ENCODE measurements around the gene HDAC4.

HDAC4 gene

DNA sequence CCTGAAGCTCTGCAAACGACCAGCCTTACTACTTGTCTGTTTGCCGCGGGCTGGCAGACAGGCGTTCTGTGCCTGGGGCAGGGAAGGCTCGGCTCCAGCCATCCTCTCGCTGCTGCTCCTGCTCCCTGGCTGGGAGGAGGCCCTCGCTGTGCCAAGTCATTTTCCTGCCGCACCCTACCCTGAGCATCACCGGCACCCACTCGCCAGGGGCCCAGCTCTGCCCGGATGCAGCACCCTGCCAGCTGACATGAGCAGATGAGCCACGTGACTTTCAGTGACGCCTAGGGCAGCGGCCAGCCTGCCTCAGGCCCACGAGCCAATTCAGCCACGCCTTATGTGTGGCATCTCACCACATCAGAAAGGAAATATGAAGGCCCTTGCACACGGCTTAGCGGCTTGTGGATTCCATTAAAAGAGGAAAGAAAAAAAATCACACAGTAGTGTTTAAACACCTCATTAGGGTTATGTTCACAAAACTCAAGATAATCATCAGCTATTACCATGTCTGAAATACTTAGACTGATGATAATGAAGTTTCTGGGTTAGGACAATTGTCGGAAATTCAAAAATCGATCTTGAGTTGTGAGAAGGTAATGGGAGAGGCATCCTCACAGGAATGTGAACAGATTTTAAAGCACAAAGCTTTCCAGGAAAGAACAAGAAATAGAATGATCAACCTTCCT, 302.4 kb downstream of the HDAC4 start:
- Histone ChIP-seq H3K36me3 (replicated peaks) (no peaks in the 10 kb centered on the region), H3K27ac (no peak overlapping the region), H3K4me3 (ENCODE audit: low read depth, low read length) (no peak overlapping the region), H3K27me3 (replicated peaks) (no peaks in the 10 kb centered on the region)
- DNase-seq = no peak
- TF ChIP-seq, protein P1, sequence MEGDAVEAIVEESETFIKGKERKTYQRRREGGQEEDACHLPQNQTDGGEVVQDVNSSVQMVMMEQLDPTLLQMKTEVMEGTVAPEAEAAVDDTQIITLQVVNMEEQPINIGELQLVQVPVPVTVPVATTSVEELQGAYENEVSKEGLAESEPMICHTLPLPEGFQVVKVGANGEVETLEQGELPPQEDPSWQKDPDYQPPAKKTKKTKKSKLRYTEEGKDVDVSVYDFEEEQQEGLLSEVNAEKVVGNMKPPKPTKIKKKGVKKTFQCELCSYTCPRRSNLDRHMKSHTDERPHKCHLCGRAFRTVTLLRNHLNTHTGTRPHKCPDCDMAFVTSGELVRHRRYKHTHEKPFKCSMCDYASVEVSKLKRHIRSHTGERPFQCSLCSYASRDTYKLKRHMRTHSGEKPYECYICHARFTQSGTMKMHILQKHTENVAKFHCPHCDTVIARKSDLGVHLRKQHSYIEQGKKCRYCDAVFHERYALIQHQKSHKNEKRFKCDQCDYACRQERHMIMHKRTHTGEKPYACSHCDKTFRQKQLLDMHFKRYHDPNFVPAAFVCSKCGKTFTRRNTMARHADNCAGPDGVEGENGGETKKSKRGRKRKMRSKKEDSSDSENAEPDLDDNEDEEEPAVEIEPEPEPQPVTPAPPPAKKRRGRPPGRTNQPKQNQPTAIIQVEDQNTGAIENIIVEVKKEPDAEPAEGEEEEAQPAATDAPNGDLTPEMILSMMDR (IDR thresholded peaks at IDR 0.05; ENCODE audit: low read depth, low read length, missing control alignments) = no peak
- in situ Hi-C loops (cut with HindIII; ENCODE audit: low pct_ligation_motif_present, low sequenced_read_pairs) = no loop called here

DNA sequence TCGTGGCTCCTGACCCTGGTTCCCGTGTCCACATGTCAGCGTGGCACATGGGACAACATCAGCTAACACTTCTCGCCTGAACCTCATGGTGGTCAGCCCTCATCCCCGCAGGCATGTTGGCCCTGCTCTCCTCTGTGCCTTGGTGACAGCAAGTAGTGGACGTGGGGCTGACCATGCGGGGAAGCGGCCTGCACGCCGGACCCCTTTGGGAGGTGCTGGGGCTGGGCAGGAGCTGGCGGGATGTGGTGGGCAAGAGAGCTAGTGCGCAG, 303.5 kb downstream of the HDAC4 start:
- in situ Hi-C loops (cut with HindIII; ENCODE audit: low pct_ligation_motif_present, low sequenced_read_pairs) = no loop called here
- TF ChIP-seq, protein P1 (IDR thresholded peaks at IDR 0.05; ENCODE audit: low read depth, low read length, missing control alignments) = no peak
- no peak for DNase-seq
- no peaks in the 10 kb centered on the region for H3K36me3 ChIP-seq (replicated peaks)
- no peak overlapping the region for H3K4me3 ChIP-seq (ENCODE audit: low read depth, low read length)
- H3K27ac ChIP-seq = no peak overlapping the region
- H3K27me3 ChIP-seq (replicated peaks) = no peaks in the 10 kb centered on the region

DNA sequence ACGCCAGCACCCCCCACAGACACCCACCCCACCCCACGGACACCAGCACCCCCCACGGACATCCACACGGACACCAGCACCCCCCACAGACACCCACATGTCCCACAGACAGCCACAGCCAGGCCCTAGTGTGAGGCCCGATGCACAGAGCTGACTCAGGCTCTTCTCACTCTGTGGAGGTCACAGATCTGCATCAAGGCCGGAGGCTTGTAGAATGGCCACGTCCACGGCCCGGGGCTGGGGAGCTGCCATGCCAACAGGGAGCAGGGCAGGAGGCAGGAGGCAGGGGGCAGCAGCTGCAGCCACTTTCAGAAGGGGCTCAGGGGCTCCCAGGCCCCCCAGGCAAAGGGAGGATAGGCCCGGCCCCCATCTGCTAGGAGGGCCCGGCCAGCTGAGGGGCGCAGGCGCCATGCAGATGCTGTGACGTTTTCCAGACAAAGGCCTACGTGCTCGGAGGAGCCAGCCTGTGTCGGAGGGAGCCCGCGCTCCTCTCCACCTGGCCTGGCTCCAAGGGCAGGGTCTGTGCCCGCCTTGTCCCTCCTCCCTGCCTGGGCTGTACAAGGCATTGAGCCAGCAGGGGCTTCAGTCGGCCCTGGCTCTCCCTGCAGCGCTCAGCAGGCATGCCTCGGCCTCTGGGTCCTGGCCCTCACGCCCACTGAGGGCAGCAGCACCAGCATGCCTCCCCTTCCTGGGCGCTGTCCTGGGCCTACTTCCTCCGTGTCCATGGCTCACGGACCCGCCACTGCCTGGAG, 304.0 kb downstream of the HDAC4 start:
- in situ Hi-C loops (cut with HindIII; ENCODE audit: low pct_ligation_motif_present, low sequenced_read_pairs) = no loop called here
- no peak overlapping the region for H3K27ac ChIP-seq
- no peak overlapping the region for H3K4me3 ChIP-seq (ENCODE audit: low read depth, low read length)
- no peak for DNase-seq
- H3K36me3 ChIP-seq (replicated peaks) = no peaks in the 10 kb centered on the region
- no peaks in the 10 kb centered on the region for H3K27me3 ChIP-seq (replicated peaks)
- TF ChIP-seq, protein P1 (IDR thresholded peaks at IDR 0.05; ENCODE audit: low read depth, low read length, missing control alignments) = no peak

DNA sequence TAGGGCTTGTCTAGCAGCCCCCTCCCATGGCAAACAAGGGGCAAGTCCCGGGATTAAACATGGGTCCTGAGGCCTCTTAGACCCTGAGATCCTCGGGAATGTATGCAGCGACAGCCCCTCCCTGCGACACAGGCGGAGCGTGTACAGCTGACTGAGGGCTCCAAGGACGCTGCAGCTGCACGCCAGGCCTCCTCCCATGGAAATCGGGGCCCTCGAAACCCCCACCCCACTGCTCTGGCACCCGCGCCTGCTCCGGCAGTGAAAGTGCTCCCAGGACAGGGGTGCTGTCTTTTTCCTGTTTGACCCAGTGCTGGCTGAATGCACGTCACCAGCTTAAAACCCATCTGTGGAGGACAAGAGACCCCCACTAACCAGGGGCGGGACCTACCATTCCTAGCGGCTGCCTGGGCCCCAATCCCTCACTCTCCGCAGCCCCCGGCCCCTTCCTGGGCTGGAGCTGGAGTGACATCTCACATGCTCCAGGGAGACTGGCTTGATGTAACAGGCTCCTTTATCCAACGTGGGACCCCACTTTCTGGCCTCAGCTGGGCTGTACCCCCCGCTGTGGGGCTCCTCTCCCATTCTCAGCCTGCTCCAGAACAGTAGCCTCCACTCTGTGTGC, 305.2 kb downstream of the HDAC4 start:
- H3K27ac ChIP-seq = no peak overlapping the region
- DNase-seq = no peak
- in situ Hi-C loops (cut with HindIII; ENCODE audit: low pct_ligation_motif_present, low sequenced_read_pairs) = no loop called here
- H3K27me3 ChIP-seq (replicated peaks) = no peaks in the 10 kb centered on the region
- TF ChIP-seq, protein P1 (IDR thresholded peaks at IDR 0.05; ENCODE audit: low read depth, low read length, missing control alignments) = no peak
- no peaks in the 10 kb centered on the region for H3K36me3 ChIP-seq (replicated peaks)
- no peak overlapping the region for H3K4me3 ChIP-seq (ENCODE audit: low read depth, low read length)

DNA sequence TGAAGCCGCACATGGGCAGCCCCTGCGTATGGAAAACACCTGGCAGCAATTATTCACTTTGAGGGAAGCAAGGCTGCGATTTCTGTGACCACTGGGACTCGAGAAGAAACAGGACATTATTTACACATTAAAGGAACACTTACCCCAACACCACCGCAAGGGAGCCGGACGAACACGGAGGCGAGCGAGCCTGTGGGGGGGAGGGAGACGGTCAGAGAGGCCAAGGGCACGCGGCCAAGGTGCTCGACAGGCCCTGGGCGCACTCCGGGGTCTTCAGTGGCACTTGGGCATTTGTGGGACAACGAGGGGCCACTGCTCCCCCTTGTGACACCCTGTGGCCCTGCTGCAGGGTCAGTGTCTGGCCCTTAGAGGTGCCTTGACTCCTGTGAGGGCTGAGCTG, 306.0 kb downstream of the HDAC4 start:
- TF ChIP-seq, protein P1 (IDR thresholded peaks at IDR 0.05; ENCODE audit: low read depth, low read length, missing control alignments) = no peak
- Histone ChIP-seq H3K4me3 (ENCODE audit: low read depth, low read length) (no peak overlapping the region), H3K27ac (no peak overlapping the region), H3K36me3 (replicated peaks) (no peaks in the 10 kb centered on the region), H3K27me3 (replicated peaks) (no peaks in the 10 kb centered on the region)
- in situ Hi-C loops (cut with HindIII; ENCODE audit: low pct_ligation_motif_present, low sequenced_read_pairs) = no loop called here
- DNase-seq = no peak
